B cell (primary cell): ENCODE data around the gene MRPS25. TPM values are rescaled to one million over a fixed set of nuclear protein-coding genes. Genes with fewer than 3 reads are reported as not detected.

ENCODE experiments used
- ATAC-seq: fragments of 200-7000 bp; cut with Tn5 transposase; one replicate; pipeline ENCODE4 v1.10.0; 2021; ENCODE audit warnings: low read depth, mild to moderate bottlenecking, moderate number of reproducible peaks, moderate library complexity
- CTCF ChIA-PET: fragments of 350-600 bp; sonication (Branson Sonifier 250); formaldehyde crosslinking; loops from one replicate; lab custom pipeline; 2021; ENCODE audit warnings: antibody characterized with exemption, inconsistent platforms; lab: Charles Lee
- POLR2A ChIA-PET: fragments of 350-600 bp; sonication (Branson Sonifier 250); formaldehyde crosslinking; loops from one replicate; lab custom pipeline; 2021; ENCODE audit warnings: antibody characterized with exemption; lab: Charles Lee
- DNase-seq: peaks from one replicate; pipeline ENCODE4 v3.0.0; 2013
- H2AFZ ChIP-seq: 2 replicates; pipeline ENCODE4 v1.6.1; 2012; ENCODE audit warnings: mild to moderate bottlenecking, low read depth, low read length; ENCODE audit not compliant: insufficient read depth, poor library complexity, severe bottlenecking
- H3K27ac ChIP-seq, 2 donors: 1 replicate in 1 of 2; 2 replicates in 1 of 2; pipeline ENCODE4 v1.5.1; 2012 to 2013; ENCODE audit warnings: low read length in 2 of 2, mild to moderate bottlenecking in 2 of 2, moderate library complexity in 1 of 2
- H3K27me3 ChIP-seq, 4 experiments: fragments of 200-600 bp in 1 of 4; sonication (generic) in 1 of 4; replicated peaks in 1 of 4; 1 replicate in 2 of 4; 2 replicates in 2 of 4; pipeline versions ENCODE4 v1.6.1 to v1.7.0; 2013 to 2016; ENCODE audit warnings: low read length in 3 of 4, mild to moderate bottlenecking in 2 of 4, mixed read lengths in 1 of 4, moderate library complexity in 1 of 4; ENCODE audit not compliant: insufficient read depth in 4 of 4, control insufficient read depth in 3 of 4; ENCODE audit errors: control extremely low read depth in 1 of 4
- H3K36me3 ChIP-seq, 2 experiments: replicated peaks in 1 of 2; 1 replicate in 1 of 2; 2 replicates in 1 of 2; pipeline versions ENCODE4 v1.6.1 to v1.7.1; 2013; ENCODE audit warnings: low read length in 1 of 2; ENCODE audit not compliant: insufficient read depth in 2 of 2, control insufficient read depth in 1 of 2; ENCODE audit errors: control extremely low read depth in 1 of 2, extremely low read depth in 1 of 2
- H3K4me1 ChIP-seq, 2 donors: fragments of 200-600 bp in 1 of 2; sonication (generic) in 1 of 2; 1 replicate in 1 of 2; 2 replicates in 1 of 2; pipeline versions ENCODE4 v1.5.1 to v1.6.1; 2013 to 2017; ENCODE audit warnings: low read length in 2 of 2; ENCODE audit not compliant: control insufficient read depth in 2 of 2, insufficient read depth in 2 of 2
- H3K4me2 ChIP-seq: replicated peaks from 2 replicates; pipeline ENCODE3; 2012; ENCODE audit warnings: mild to moderate bottlenecking, low read depth, low read length; ENCODE audit not compliant: poor library complexity, severe bottlenecking
- H3K4me3 ChIP-seq, 5 experiments: fragments of 200-600 bp in 1 of 5; sonication (generic) in 1 of 5; 1 replicate in 3 of 5; 2 replicates in 2 of 5; pipeline versions ENCODE4 v1.5.1 to v1.7.0; 2011 to 2016; ENCODE audit warnings: low read length in 4 of 5, mild to moderate bottlenecking in 4 of 5, low read depth in 2 of 5, control low read depth in 1 of 5, moderate library complexity in 1 of 5; ENCODE audit not compliant: insufficient read depth in 1 of 5; ENCODE audit errors: control extremely low read depth in 1 of 5, extremely low read depth in 1 of 5
- H3K79me2 ChIP-seq: fragments of 200-600 bp; sonication (generic); one replicate; pipeline ENCODE4 v1.6.0; 2016; ENCODE audit warnings: low read length; ENCODE audit not compliant: control insufficient read depth, insufficient read depth
- H3K9ac ChIP-seq: fragments of 200-600 bp; sonication (generic); 2 replicates; pipeline ENCODE4 v1.6.1; 2017; ENCODE audit warnings: mild to moderate bottlenecking, low read length, moderate library complexity
- H3K9me3 ChIP-seq, 3 donors: one replicate each; pipeline versions ENCODE4 v1.6.1 to v1.7.1; 2013; ENCODE audit warnings: low read length in 2 of 3; ENCODE audit not compliant: control insufficient read depth in 2 of 3, insufficient read depth in 1 of 3; ENCODE audit errors: control extremely low read depth in 1 of 3
- H4K20me1 ChIP-seq: 2 replicates; pipeline ENCODE4 v1.6.0; 2012; ENCODE audit warnings: mild to moderate bottlenecking, low read length; ENCODE audit not compliant: insufficient read depth, control insufficient read depth, poor library complexity, severe bottlenecking
- H3K27ac Mint-ChIP-seq: one replicate; pipeline ENCODE4 v1.8.0; 2021; ENCODE audit warnings: mixed read lengths
- H3K27me3 Mint-ChIP-seq: one replicate; pipeline ENCODE4 v1.8.0; 2021; ENCODE audit warnings: mixed read lengths
- H3K4me1 Mint-ChIP-seq: one replicate; pipeline ENCODE4 v1.8.0; 2021; ENCODE audit warnings: mixed read lengths
- H3K4me3 Mint-ChIP-seq: one replicate; pipeline ENCODE4 v1.8.0; 2021; ENCODE audit warnings: mixed read lengths
- H3K9me3 Mint-ChIP-seq: one replicate; pipeline ENCODE4 v1.8.0; 2022; ENCODE audit warnings: mixed read lengths; ENCODE audit not compliant: insufficient read depth
- EZH2 ChIP-seq: IDR thresholded peaks from 2 replicates; pipeline ENCODE4 v1.6.1; 2012; ENCODE audit warnings: borderline replicate concordance, low read depth, mild to moderate bottlenecking, moderate library complexity, low read length; ENCODE audit not compliant: insufficient read depth, poor library complexity, severe bottlenecking
- WGBS: methylation state at CpG from one replicate; pipeline ENCODE4 v1.1.5; 2013; ENCODE audit warnings: missing lambda C conversion rate; ENCODE audit not compliant: insufficient coverage; 5-methylcytosine and 5-hydroxymethylcytosine counted together
- intact Hi-C: fragments of 100-400 bp; cut with micrococcal nuclease; formaldehyde crosslinking; loops from one replicate; pipeline ENCODE4 v1.10.0; 2022
- polyA plus RNA-seq: library from polyadenylated mRNA; depleted of rRNA; stranded (reverse); fragments of >200 nt; gene quantifications from 2 replicates; pipeline ENCODE4 v1.2.3, GENCODE V29; 2012
- total RNA-seq, 2 donors: library from RNA; stranded (reverse); fragments of 120-200 nt in 1 of 2; gene quantifications; 1 replicate in 1 of 2; 2 replicates in 1 of 2; pipeline versions ENCODE4 v1.2.3 to v1.2.4, GENCODE V29; 2013 to 2022
- TF ChIP-seq, protein P1 (sequence below): fragments of 200-600 bp; IDR thresholded peaks from one replicate; pipeline ENCODE4 v1.8.0; 2022; ENCODE audit warnings: antibody characterized with exemption, mild to moderate bottlenecking

MRPS25 gene
- total and polyA plus RNA-seq, 2 donors (not counting 1 experiment from before 2014, with no cell fraction given), result 94.9 to 105 TPM

DNA sequence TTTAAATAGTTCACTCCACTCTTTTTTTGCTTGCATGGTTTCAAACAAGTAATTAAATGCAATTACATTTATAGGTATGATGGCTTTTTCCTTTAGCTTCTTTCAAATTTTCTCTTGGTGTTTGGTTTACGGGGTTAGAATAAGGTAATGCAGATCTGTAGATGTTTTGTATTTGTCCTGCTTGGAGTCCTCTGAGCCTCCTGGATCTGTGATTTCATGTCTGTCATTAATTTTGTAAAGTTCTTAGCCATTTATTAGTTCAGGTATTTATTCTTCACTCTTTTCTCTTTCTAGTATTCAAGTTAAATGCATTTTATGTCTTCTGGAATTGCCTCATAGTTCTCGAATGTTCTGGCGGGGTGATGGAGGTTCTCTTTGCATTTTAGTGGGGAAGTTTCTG lies 1.4 kb upstream of the MRPS25 start:
- Histone ChIP-seq H3K36me3 (peaks cover 0 to 8% of the 10 kb centered on the region in 2 experiments), H3K9ac (no peak overlapping the region), H3K27me3 (no peaks in the 10 kb centered on the region), H3K9me3 (no peaks in the 10 kb centered on the region), H3K79me2 (peaks cover 28% of the 10 kb centered on the region), H3K4me1 (peaks cover 18 to 23% of the 10 kb centered on the region in 2 donors), H2AFZ (peak overlapping the region; percentile 89), H4K20me1 (peaks cover 16% of the 10 kb centered on the region), H3K4me3 (no peak overlapping the region), H3K4me2 (no peak overlapping the region), H3K27ac (no peak overlapping the region)
- ChIA-PET CTCF (interaction anchor here (1.5 kb wide), 1 partner anchor 15 kb away, joined by 5 read pairs; no protein-coding TSS in a partner anchor), POLR2A (no interaction called here)
- no peak for DNase-seq
- Mint-ChIP-seq H3K27ac (no peak overlapping the region), H3K4me3 (peak overlapping the region; percentile 20), H3K4me1 (peaks cover 23% of the 10 kb centered on the region), H3K9me3 (no peaks in the 10 kb centered on the region), H3K27me3 (no peaks in the 10 kb centered on the region)
- intact Hi-C loops, result no loop called here
- TF ChIP-seq EZH2, result no peak
- TF ChIP-seq, protein P1, sequence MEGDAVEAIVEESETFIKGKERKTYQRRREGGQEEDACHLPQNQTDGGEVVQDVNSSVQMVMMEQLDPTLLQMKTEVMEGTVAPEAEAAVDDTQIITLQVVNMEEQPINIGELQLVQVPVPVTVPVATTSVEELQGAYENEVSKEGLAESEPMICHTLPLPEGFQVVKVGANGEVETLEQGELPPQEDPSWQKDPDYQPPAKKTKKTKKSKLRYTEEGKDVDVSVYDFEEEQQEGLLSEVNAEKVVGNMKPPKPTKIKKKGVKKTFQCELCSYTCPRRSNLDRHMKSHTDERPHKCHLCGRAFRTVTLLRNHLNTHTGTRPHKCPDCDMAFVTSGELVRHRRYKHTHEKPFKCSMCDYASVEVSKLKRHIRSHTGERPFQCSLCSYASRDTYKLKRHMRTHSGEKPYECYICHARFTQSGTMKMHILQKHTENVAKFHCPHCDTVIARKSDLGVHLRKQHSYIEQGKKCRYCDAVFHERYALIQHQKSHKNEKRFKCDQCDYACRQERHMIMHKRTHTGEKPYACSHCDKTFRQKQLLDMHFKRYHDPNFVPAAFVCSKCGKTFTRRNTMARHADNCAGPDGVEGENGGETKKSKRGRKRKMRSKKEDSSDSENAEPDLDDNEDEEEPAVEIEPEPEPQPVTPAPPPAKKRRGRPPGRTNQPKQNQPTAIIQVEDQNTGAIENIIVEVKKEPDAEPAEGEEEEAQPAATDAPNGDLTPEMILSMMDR, result no peak
- ATAC-seq, result no peak
- no CpG with 5 or more reads among the region's 3 CpGs for WGBS

GRCh38 chr3:15065550-15066007 lies 464 bp upstream of the MRPS25 start:
- Mint-ChIP-seq H3K4me3 (peak overlapping the region; percentile 100), H3K9me3 (no peaks in the 10 kb centered on the region), H3K4me1 (peaks cover 23% of the 10 kb centered on the region), H3K27me3 (no peaks in the 10 kb centered on the region), H3K27ac (peak overlapping the region; percentile 98)
- Histone ChIP-seq H3K36me3 (peaks cover 0 to 5% of the 10 kb centered on the region in 2 experiments), H3K79me2 (peaks cover 33% of the 10 kb centered on the region), H2AFZ (peak overlapping the region; percentile 89), H4K20me1 (peaks cover 16% of the 10 kb centered on the region), H3K4me3 (peak overlapping the region; percentile 36 to 93 (median 79)), H3K27ac (peak overlapping the region in 1 of 2 donors; percentile 66), H3K4me1 (peaks cover 18 to 23% of the 10 kb centered on the region in 2 donors), H3K4me2 (peak overlapping the region; percentile 92), H3K9ac (peak overlapping the region; percentile 94), H3K9me3 (no peaks in the 10 kb centered on the region), H3K27me3 (no peaks in the 10 kb centered on the region)
- TF ChIP-seq EZH2, result no peak
- TF ChIP-seq, protein P1, result no peak
- ChIA-PET CTCF (interaction anchor here (1.0 to 2.1 kb wide), 7 partner anchors 13 to 145 kb away, joined by 3 to 8 read pairs (median 5); no protein-coding TSS in a partner anchor), POLR2A (interaction anchor here (0.6 to 1.8 kb wide), 9 partner anchors 15 to 1767 kb away, joined by 3 to 18 read pairs (median 3); partner anchors contain the start of genes CCDC174, LSM3, NR2C2 and RBSN)
- intact Hi-C loops, result loop anchor here (1.0 to 2.0 kb wide), 6 partner anchors 10 to 415 kb away; partner anchors contain the start of genes CAPN7, CCDC174 and RBSN
- no peak for ATAC-seq
- no peak for DNase-seq
- WGBS, result 82% methylated on average over 12 of the region's 16 CpGs
